CD4-positive, alpha-beta T cell (primary cell): Measurements from ENCODE around the gene ABLIM1. TPM values are rescaled to one million over a fixed set of nuclear protein-coding genes. Genes with fewer than 3 reads are reported as not detected.

ENCODE experiments used
- ATAC-seq: fragments of 200-7000 bp; cut with Tn5 transposase; one replicate; pipeline ENCODE4 v1.10.0; 2022; ENCODE audit warnings: mild to moderate bottlenecking; ENCODE audit not compliant: poor library complexity
- CTCF ChIA-PET: fragments of 350-600 bp; sonication (Branson Sonifier 250); formaldehyde crosslinking; loops from one replicate; lab custom pipeline; 2021; ENCODE audit warnings: antibody characterized with exemption, inconsistent platforms; lab: Charles Lee
- POLR2A ChIA-PET: fragments of 350-600 bp; sonication (Branson Sonifier 250); formaldehyde crosslinking; loops from one replicate; lab custom pipeline; 2021; ENCODE audit warnings: antibody characterized with exemption, inconsistent platforms; lab: Charles Lee
- DNase-seq, 14 experiments: peaks; one replicate each; pipeline ENCODE4 v3.0.0-alpha.2; 2013 to 2020; ENCODE audit warnings: mixed read lengths in 2 of 14
- H3K27ac ChIP-seq, 2 donors: one replicate each; pipeline versions ENCODE4 v1.5.1 to v1.7.0; 2013; ENCODE audit warnings: low read length in 2 of 2, low read depth in 1 of 2, mild to moderate bottlenecking in 1 of 2
- H3K27me3 ChIP-seq, 2 experiments: 1 replicate in 1 of 2; 2 replicates in 1 of 2; pipeline versions ENCODE4 v1.6.1 to v1.7.0; 2013; ENCODE audit warnings: low read length in 2 of 2, control low read depth in 1 of 2, mild to moderate bottlenecking in 1 of 2, moderate library complexity in 1 of 2; ENCODE audit not compliant: insufficient read depth in 2 of 2, control insufficient read depth in 1 of 2
- H3K36me3 ChIP-seq: one replicate; pipeline ENCODE4 v1.6.1; 2013; ENCODE audit warnings: low read length, control low read depth; ENCODE audit not compliant: insufficient read depth
- H3K4me1 ChIP-seq: one replicate; pipeline ENCODE4 v1.6.1; 2013; ENCODE audit warnings: low read length, control low read depth; ENCODE audit not compliant: insufficient read depth
- H3K4me3 ChIP-seq: one replicate; pipeline ENCODE4 v1.5.1; 2013; ENCODE audit warnings: mild to moderate bottlenecking, low read length, moderate library complexity
- H3K9me3 ChIP-seq, 2 experiments: 1 replicate in 1 of 2; 2 replicates in 1 of 2; pipeline versions ENCODE4 v1.6.1 to v1.7.0; 2013; ENCODE audit warnings: low read length in 2 of 2, mild to moderate bottlenecking in 2 of 2, control low read depth in 1 of 2, moderate library complexity in 1 of 2; ENCODE audit not compliant: control insufficient read depth in 1 of 2, insufficient read depth in 1 of 2
- H3K27ac Mint-ChIP-seq: one replicate; pipeline ENCODE4 v1.8.0; 2020; ENCODE audit warnings: mixed read lengths
- H3K27me3 Mint-ChIP-seq: one replicate; pipeline ENCODE4 v1.8.0; 2021; ENCODE audit warnings: mixed read lengths
- H3K36me3 Mint-ChIP-seq: one replicate; pipeline ENCODE4 v1.8.0; 2021; ENCODE audit warnings: low read depth, mixed read lengths
- H3K4me1 Mint-ChIP-seq: one replicate; pipeline ENCODE4 v1.8.0; 2021; ENCODE audit warnings: low read depth, mixed read lengths
- H3K4me3 Mint-ChIP-seq: one replicate; pipeline ENCODE4 v1.8.0; 2020; ENCODE audit warnings: mild to moderate bottlenecking, mixed read lengths
- H3K9me3 Mint-ChIP-seq: one replicate; pipeline ENCODE4 v1.8.0; 2020; ENCODE audit warnings: mixed read lengths
- intact Hi-C, 2 experiments: fragments of 100-400 bp; cut with DNase I in 1 of 2; cut with micrococcal nuclease in 1 of 2; formaldehyde crosslinking; loops; one replicate each; pipeline versions ENCODE4 v1.15.1 to v1.9.0; 2023 to 2025; cut with DNase I, micrococcal nuclease
- total RNA-seq, 174 experiments: library from RNA in 2 of 174; stranded (reverse) in 2 of 174; gene quantifications; one replicate each; pipeline ENCODE4 v1.2.3 and lab custom pipeline; 2021 to 2026
- TF ChIP-seq, protein P1 (sequence below): fragments of 200-600 bp; IDR thresholded peaks from one replicate; pipeline ENCODE4 v1.8.0; 2022; ENCODE audit warnings: antibody characterized with exemption, mild to moderate bottlenecking

Gene ABLIM1
- total RNA-seq, 2 experiments from 2014 or later = 217 to 224 TPM

DNA sequence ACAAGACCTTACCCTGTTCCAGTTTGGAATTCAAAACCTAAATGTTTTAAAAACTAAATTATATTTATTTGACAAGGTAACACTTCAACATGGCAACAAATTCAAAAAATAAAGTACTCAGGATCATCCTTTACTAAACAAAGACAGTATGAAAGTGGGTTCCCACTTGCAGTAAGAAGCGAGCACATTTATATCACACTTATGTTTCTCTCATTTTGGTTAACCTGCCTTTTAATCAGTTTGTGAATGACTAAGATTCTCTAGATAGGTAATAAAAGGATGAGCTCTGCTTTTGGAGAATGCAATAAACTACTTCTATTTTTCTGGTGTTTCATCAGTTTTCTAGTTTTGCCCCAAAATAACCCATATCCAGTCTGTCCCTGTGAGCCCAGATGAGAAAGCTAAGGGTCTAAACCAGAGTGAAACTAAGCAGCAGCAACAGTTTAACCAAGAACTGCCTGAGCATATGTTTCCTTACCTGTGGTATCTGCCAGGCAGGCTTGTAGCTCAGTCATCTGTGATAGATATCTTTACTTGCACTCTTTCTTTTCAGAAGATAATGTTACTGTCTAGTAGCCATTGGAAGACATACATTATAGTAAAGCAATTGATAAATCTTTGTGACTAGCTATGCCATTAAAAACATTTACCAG is 64.1 kb downstream of the ABLIM1 start:
- Mint-ChIP-seq H3K4me3 (no peak overlapping the region), H3K4me1 (no peaks in the 10 kb centered on the region), H3K9me3 (peaks cover 2% of the 10 kb centered on the region), H3K27ac (no peak overlapping the region), H3K36me3 (no peaks in the 10 kb centered on the region), H3K27me3 (no peaks in the 10 kb centered on the region)
- Histone ChIP-seq H3K27ac (no peak overlapping the region), H3K4me1 (no peaks in the 10 kb centered on the region), H3K9me3 (no peaks in the 10 kb centered on the region), H3K27me3 (peaks cover 0 to 7% of the 10 kb centered on the region in 2 experiments), H3K36me3 (no peaks in the 10 kb centered on the region), H3K4me3 (no peak overlapping the region)
- CTCF ChIA-PET = no interaction called here
- intact Hi-C loops = no loop called here
- POLR2A ChIA-PET = no interaction called here
- no peak for DNase-seq
- TF ChIP-seq, protein P1, sequence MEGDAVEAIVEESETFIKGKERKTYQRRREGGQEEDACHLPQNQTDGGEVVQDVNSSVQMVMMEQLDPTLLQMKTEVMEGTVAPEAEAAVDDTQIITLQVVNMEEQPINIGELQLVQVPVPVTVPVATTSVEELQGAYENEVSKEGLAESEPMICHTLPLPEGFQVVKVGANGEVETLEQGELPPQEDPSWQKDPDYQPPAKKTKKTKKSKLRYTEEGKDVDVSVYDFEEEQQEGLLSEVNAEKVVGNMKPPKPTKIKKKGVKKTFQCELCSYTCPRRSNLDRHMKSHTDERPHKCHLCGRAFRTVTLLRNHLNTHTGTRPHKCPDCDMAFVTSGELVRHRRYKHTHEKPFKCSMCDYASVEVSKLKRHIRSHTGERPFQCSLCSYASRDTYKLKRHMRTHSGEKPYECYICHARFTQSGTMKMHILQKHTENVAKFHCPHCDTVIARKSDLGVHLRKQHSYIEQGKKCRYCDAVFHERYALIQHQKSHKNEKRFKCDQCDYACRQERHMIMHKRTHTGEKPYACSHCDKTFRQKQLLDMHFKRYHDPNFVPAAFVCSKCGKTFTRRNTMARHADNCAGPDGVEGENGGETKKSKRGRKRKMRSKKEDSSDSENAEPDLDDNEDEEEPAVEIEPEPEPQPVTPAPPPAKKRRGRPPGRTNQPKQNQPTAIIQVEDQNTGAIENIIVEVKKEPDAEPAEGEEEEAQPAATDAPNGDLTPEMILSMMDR = no peak
- ATAC-seq = no peak

DNA sequence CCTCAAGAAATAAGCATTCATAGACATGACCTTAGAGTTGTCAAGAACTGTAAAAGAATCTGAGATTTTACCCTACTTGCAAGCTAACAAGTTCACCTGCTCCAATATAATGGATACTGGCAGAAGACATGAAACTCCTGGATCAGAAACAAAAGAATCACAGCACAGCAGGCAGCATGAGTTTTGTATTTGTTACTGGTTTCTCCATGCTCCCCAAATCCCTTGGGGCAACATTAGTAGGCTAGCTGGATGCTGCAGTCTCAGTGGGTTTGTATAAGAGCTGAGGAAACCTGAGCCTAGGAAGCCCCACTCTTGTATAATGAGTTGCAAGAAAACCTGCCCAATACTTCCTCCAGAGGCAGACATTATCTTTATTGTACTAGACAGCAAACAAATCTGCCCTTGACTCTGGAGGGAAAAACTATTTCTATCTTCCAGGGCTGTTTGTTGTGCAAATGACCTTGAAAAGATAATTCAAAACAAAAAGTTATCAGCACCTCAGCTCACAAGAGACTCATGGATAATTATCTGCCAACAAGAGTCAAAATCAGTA is 64.8 kb downstream of the ABLIM1 start:
- Histone ChIP-seq H3K36me3 (no peaks in the 10 kb centered on the region), H3K4me3 (no peak overlapping the region), H3K27ac (no peak overlapping the region), H3K9me3 (no peaks in the 10 kb centered on the region), H3K27me3 (peaks cover 0 to 7% of the 10 kb centered on the region in 2 experiments), H3K4me1 (no peaks in the 10 kb centered on the region)
- DNase-seq (no peak), ATAC-seq (no peak)
- ChIA-PET POLR2A (no interaction called here), CTCF (no interaction called here)
- Mint-ChIP-seq H3K4me3 (no peak overlapping the region), H3K27ac (no peak overlapping the region), H3K9me3 (peaks cover 2% of the 10 kb centered on the region), H3K27me3 (no peaks in the 10 kb centered on the region), H3K4me1 (no peaks in the 10 kb centered on the region), H3K36me3 (no peaks in the 10 kb centered on the region)
- intact Hi-C loops = no loop called here
- TF ChIP-seq, protein P1 = no peak

DNA sequence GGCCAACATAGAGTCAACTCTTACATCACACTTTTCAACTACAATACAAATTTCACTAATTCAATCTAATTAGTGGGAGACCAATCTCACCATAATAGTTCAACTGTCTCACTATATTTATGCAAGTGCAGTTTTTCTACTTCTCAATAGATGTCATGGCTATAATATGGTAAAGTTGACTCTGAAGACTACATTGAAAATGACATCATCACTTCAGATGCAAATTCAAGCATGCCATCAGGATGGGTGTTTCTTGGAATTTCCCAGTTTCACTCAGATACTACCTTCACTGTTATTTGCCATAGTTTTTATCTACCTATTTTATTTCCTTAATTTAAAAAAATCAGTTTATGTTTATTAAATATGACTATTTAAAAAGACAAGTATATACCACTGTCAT is 67.1 kb downstream of the ABLIM1 start:
- TF ChIP-seq, protein P1 = no peak
- CTCF ChIA-PET = no interaction called here
- no peaks in the 10 kb centered on the region for H3K36me3 Mint-ChIP-seq
- no peaks in the 10 kb centered on the region for H3K36me3 ChIP-seq
- no peak for DNase-seq
- H3K27ac Mint-ChIP-seq = no peak overlapping the region
- H3K27me3 ChIP-seq = peaks cover 0 to 7% of the 10 kb centered on the region in 2 experiments
- no peak for ATAC-seq
- no peak overlapping the region for H3K4me3 Mint-ChIP-seq
- intact Hi-C loops = no loop called here
- H3K4me1 Mint-ChIP-seq = no peaks in the 10 kb centered on the region
- no peaks in the 10 kb centered on the region for H3K4me1 ChIP-seq
- H3K9me3 ChIP-seq = no peaks in the 10 kb centered on the region
- H3K9me3 Mint-ChIP-seq = peaks cover 2% of the 10 kb centered on the region
- H3K27me3 Mint-ChIP-seq = no peaks in the 10 kb centered on the region
- no peak overlapping the region for H3K4me3 ChIP-seq
- POLR2A ChIA-PET = no interaction called here
- no peak overlapping the region for H3K27ac ChIP-seq
